ENCODE measurements around the gene ST7.
A peak's percentile ranks its signal among the peaks of the same experiment; 100 is the strongest.

Gene ST7

DNA sequence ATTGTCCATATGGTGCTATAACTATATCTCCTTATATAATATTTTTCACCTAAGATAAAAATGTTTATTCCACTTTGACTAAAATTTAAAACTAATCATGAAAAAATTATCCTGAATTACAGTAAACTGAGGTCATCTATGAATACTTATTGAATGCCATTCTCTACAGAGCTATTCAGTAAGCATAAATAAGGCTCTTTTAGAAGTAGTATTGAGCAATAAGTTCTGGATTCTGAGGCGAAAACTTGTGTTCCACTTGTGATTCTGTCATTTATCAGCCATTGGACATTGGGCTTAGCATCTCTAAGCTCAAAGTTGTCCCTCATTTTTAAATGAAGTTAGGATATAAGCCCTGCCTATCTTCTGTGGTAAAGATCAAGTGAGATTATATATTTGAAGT is 238.8 kb downstream of the ST7 start:
- no peak for DNase-seq (ENCODE audit: low read depth)

DNA sequence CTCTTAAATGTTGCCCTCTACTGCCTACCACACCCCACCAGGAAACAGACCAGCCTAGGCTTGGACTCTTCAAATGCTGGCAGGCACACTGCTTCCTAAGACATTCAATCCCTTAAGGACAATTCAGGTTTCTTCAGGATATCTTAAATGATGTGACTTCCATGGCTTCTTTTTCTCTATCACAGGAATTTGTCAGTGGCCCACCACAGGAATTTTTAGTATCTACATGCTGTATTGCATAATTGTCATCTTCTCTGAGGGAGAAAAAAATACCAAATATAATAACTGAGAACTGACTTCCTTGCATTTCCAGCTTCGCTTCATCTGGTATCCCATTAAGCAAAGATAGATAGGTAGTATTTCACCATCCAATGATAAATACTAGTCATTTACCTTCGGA is 240.3 kb downstream of the ST7 start:
- DNase-seq (ENCODE audit: low read depth) = peak; percentile 24

GRCh38 chr7:117194445-117194844 is 241.1 kb downstream of the ST7 start:
- DNase-seq (ENCODE audit: low read depth) = no peak

DNA sequence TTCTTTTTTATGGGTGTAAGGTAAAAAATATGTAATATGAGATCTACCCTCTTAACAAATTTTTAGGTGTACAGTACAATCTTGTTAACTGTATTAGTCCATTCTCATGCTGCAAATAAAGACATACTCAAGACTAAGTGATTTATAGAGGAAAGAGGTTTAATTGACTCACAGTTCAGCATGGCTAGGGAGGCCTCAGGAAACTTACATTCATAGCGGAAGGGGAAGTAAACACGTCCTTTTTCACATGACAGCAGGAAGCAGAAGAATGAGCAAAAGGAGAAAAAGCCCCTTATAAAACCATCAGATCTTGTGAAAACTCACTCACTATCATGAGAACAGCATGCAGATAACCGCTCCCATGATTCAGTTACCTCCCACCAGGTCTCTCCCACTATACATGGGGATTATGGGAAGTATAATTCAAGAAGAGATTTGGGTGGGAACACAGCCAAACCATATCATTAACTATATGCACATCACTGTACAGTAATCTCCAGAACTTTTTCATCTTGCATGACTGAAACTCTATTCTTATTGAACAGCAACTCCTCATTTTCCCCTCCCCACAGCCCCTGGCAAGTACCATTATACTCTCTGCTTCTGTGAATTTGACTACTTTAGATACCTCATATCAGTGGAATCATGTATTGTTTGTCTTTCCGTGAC is 242.2 kb downstream of the ST7 start:
- DNase-seq (ENCODE audit: low read depth) = no peak

DNA sequence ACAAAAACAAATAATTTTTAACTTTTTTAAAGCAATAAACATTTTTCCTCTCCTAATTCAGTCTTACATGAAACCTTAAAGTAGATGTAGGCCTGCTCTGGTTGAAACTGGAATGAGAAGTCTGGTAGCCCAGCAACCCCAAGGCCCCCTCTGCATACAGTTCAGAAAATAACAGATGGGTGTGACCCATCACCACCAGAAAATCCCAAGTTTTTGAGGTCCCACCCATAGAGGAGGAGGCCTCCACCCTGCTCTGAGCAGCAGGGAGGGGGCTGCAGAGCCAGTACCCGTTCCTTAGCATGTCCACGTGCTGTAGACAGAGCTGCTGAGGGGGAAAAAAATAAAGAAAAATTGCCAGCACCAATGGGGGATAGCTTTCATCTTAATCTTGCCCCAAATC is 246.8 kb downstream of the ST7 start:
- no peak for DNase-seq (ENCODE audit: low read depth)

DNA sequence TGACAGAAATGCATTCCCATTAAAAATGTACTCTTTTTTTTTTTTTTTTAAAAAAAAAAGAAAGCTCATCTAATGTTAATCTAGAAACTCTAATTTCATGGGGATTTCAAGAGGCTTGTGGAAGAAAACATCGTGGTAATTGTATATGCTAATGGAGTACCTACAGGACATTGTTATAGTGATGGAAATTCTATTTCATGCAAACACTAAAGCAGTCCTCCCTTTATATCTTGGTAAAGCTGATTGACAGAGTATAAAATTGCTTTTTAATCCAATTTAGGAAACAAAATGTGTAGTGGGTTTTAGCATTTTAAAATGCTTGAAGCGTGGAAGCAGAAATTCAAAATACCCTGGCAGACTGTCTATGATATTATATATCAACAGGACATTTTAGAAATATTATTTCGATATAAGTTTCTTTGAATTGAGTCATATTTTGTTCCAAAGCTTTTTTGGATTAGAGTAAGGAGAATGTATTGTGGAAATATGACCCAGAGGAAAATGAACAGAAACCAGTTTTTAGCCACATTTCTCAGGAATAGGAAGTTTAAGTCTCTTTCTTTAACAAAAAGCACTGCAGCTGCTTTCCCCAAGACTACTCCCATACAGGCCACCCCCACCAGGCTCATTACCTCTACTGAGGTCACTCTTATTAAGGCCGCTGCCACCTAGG is 247.6 kb downstream of the ST7 start:
- no peak for DNase-seq (ENCODE audit: low read depth)

GRCh38 chr7:117202511-117202910 is 249.2 kb downstream of the ST7 start:
- peak; percentile 30 for DNase-seq (ENCODE audit: low read depth)

GRCh38 chr7:117203205-117203604 is 249.9 kb downstream of the ST7 start:
- DNase-seq (ENCODE audit: low read depth) = no peak

DNA sequence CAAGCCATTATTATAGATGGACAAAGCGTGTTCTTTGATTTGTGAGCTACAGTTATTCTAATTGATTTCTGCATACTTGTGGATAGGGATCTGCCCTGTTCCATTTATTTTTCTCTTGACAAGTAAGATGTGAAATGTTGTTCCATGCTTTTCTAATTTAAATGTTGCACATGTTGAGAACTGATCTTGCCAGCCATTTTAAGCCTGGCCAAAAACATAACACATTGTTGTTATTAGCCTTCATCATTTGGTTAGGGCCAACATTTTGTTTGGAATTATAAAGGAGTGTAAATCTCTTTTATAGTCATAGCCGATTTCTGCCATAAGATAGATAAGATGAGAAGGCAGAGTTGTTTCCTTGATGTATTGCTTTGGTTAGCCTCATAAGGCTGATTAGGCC is 252.6 kb downstream of the ST7 start:
- DNase-seq (ENCODE audit: low read depth) = no peak

- no peak for DNase-seq (ENCODE audit: low read depth)
These were observed 255.0 kb downstream of the ST7 start for GRCh38 chr7:117208257-117208656.

DNA sequence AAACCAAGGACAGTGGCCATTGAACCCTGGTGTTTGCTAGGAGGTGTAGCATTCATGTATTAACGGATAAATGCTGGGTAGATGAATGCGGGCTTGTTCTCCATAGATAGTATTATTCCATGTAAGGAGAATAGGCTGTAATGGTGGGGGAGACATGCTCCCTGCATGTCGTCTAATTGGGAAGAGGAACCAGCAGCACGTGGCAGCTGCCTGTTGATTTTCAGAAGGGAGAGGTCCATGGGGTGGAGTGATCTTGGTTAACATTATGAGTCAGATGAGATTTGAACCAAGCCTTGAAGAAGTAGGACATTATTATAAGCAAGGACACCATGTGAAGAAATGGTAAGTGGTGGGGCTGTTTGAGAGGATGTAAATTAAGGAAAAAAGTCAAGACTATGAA is 257.1 kb downstream of the ST7 start:
- no peak for DNase-seq (ENCODE audit: low read depth)

DNA sequence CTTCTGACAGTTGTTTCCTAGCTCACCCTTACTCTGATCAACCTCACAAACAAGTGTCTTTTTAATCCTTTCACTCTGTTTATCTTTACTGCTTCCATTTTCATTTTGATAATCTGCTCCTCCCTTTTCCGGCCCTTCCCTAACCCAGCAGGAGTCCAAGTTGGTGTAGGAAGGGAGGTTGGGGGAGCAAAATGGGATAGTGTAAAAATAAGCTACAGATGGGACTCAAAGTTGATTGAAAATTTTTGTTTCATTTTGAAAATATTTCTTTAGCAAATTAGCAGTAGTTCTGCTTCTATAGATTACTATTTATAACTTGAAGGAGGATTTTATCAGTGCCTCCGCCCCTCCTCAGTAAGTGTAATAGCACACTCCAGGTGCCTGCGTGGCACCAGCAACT is 257.6 kb downstream of the ST7 start:
- no peak for DNase-seq (ENCODE audit: low read depth)

DNA sequence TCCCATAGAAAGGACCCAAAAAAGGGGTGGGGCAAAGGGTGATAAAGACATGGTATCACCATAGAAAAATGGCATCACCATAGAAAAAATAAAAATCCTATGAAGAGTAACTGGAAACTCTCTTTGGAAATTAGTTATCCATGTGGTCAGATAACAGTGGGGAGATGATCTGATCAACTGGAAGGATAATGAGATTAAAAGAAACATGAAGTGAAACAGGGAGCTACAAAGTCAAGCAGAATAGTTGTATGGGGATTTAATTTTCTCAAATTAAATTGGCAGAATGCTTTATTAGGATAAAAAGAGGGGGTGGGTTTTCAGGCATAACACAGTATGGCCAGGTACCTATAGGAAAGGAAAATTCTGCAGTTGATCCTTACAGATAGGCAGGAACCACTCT is 258.3 kb downstream of the ST7 start:
- DNase-seq (ENCODE audit: low read depth) = no peak

- DNase-seq (ENCODE audit: low read depth) = peak; percentile 71
These were observed 259.9 kb downstream of the ST7 start for GRCh38 chr7:117212969-117213877.

DNA sequence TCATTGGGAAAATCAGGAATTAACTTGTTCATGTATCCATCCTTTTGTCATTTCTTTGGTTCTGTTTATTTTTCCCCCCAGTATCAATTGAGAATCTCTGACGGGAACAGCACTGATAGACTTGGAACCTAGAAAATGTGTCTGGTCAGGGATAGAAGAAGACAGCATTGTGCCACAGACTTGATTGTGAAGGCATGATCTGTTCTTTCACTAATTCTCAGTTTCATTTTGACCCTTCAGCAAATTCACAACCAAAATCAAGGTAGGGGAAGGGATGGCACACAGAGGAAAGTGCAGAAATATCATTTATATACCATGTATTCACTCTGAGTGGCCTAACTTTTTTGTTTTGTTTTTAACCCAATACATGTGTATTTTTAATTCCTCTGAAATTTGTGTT is 262.7 kb downstream of the ST7 start:
- DNase-seq (ENCODE audit: low read depth) = no peak

GRCh38 chr7:117216436-117217069 is 263.3 kb downstream of the ST7 start:
- no peak for DNase-seq (ENCODE audit: low read depth)

DNA sequence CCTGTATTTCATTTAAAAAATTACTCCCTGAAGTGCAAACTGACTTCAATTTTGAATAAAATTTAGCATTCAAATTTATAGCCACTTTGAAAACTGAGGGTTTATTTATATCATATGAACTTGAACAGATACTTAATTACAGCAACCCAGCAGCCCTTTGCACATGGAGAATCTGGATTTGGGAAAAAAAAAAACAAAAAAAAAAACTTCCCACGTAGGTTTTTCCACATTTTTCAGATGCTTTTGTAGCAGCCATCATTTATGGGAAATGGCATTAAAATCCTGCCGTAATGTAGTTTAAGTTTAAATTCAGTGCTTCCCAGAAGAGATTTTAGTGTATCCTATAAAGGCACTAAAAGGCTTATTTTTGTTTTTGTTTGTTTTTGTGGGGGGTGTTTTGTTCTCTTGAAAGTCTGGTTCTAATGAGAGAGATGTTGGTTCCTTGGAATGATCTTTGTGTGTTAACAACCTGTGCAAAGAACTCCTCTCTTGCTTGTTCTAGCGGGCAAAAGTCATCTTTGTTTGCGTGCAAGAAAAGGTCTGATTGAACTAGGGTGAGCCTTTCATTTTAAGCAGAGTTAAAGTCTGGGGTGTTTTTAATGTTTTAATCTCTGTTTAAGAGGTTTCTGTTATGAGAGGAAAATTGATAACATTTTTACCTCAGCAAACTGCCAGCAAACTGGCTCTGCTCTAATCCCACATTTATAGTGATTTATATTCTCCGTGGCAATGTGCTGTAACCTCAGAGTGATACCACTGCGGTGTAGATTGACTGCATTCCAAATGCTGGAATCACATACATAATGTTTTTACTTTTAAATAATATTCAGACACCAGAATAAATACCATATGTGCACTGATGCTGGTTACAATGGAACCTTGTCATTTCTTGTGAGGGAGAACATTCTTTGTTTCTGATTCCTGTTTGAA is 264.1 kb downstream of the ST7 start:
- DNase-seq (ENCODE audit: low read depth) = no peak

DNA sequence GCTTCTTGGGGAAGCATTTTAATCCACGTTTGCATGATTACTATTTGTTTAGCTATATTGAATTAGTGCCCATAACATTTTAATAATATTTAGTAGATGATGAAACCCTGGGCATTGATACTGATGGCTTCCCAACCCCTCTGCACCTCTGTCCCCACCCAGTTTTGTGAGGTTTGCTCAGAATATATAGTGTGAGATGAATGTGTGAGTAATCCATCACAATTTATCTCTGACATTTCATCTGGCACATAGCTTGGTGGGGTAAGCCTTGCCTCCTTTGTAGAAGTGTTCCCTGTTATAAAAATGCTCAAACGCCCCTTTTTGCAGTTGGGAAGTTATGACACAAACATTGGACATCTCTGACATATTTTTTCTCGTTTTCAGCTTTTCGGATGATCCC is 265.4 kb downstream of the ST7 start:
- DNase-seq (ENCODE audit: low read depth) = no peak

DNA sequence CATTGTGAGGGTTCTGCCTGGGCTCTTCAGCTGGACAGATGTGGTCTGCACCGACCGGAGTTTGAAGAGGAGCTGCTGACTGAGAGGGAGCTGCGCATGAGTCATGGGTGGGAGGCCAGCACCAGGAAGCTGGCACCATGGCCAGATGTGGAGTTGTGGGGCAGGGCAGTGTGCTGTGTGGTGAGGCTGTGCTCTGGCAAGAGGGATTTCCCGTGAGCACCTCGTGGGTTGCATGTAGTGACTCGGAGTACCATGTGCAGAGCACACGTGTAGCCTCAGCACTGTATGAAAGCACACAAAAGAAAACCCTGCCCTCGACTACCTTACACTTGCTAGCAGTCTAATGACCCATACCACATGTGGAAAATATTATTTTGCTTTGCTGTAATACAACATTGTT is 266.2 kb downstream of the ST7 start:
- peak; percentile 20 for DNase-seq (ENCODE audit: low read depth)

DNA sequence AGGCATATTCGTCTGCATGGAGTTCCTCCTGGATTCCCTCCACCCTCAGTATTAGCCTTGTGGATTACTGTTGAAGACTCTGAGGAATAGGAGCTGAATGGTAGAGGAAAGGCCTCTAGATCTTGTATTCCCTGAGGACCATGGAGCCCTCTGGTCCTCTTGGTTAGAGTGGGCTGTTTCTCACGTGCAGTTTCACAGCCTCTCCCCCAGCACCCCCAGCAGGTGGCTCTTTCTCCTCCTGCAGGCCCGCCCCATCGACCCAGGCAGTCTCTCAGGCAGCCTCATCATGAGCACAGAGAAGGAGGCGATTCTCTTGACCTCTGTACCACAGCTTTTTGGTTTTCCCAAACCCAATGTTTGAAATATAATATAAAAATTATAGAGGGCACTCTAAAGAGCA is 267.5 kb downstream of the ST7 start:
- DNase-seq (ENCODE audit: low read depth) = no peak

GRCh38 chr7:117225536-117225935 is 272.2 kb downstream of the ST7 start:
- no peak for DNase-seq (ENCODE audit: low read depth)

Data from ELR (cell line).